Measurements from ENCODE around the gene ZFPL1.
A peak's percentile ranks its signal among the peaks of the same experiment; 100 is the strongest.

Gene ZFPL1

GRCh38 chr11:65077451-65077850 lies 6.6 kb upstream of the ZFPL1 start:
- H3K4me3 ChIP-seq (ENCODE audit: low read depth, low read length): no peak overlapping the region
- TF ChIP-seq CTCF (IDR thresholded peaks at IDR 0.05; ENCODE audit: low read depth, low read length): no peak
- no peak for DNase-seq (ENCODE audit: low read depth, low spot score)
- in situ Hi-C loops (cut with HindIII; ENCODE audit: low sequenced_read_pairs): no loop called here

DNA sequence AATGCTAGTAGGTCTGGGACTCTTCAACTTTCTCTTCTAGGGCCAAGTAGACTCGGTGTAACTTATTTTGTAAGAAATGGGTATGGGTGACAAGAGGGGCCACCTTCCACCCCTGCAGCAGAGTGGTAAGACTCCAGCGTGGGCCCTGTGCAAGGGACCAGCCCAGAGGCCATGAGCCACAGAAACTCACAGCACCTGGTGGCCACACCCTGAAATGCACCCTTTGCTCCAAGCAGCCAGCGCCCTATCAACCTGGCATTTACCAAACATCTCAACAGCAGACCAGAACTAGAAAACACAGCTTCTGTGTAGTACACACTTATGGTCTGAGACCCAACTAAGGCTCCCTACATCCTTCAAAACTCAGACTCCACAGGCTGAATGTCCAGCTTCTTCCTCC lies 5.9 kb upstream of the ZFPL1 start:
- in situ Hi-C loops (cut with HindIII; ENCODE audit: low sequenced_read_pairs): no loop called here
- peak; percentile 68 for TF ChIP-seq CTCF (IDR thresholded peaks at IDR 0.05; ENCODE audit: low read depth, low read length)
- no peak overlapping the region for H3K4me3 ChIP-seq (ENCODE audit: low read depth, low read length)
- peak; percentile 15 for DNase-seq (ENCODE audit: low read depth, low spot score)

DNA sequence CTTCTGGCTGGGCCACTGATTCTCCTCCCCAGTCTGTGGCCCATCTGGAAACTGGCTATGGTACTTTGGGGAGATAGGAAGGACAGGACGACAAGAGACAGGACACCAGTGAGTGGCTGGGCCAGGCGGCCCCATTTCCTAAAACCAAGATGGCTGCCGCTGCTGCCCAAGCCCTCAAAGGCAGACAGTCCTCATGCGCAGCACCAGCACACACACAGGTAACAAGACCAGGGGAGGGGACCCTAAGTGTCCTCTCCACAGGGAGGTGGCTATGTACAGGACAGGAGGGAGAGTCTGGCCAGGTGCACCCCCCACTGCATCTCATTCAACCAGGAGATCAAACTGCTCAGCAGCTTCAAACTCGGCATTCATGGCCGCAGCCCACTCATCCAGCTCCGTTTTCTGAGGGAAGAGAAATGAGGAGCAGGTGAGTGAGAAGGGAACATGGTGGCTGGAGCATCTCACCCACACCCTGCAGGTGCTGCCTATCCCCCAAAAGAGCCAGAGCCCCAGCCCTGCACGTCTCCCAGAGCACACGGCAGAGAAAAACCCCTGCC lies 5.2 kb upstream of the ZFPL1 start:
- no peak for TF ChIP-seq CTCF (IDR thresholded peaks at IDR 0.05; ENCODE audit: low read depth, low read length)
- DNase-seq (ENCODE audit: low read depth, low spot score): no peak
- H3K4me3 ChIP-seq (ENCODE audit: low read depth, low read length): no peak overlapping the region
- in situ Hi-C loops (cut with HindIII; ENCODE audit: low sequenced_read_pairs): no loop called here

- in situ Hi-C loops (cut with HindIII; ENCODE audit: low sequenced_read_pairs): no loop called here
- no peak for DNase-seq (ENCODE audit: low read depth, low spot score)
- TF ChIP-seq CTCF (IDR thresholded peaks at IDR 0.05; ENCODE audit: low read depth, low read length): no peak
- H3K4me3 ChIP-seq (ENCODE audit: low read depth, low read length): peak overlapping the region; percentile 81
Observed at GRCh38 chr11:65083134-65083833, 738 bp upstream of the ZFPL1 start.

DNA sequence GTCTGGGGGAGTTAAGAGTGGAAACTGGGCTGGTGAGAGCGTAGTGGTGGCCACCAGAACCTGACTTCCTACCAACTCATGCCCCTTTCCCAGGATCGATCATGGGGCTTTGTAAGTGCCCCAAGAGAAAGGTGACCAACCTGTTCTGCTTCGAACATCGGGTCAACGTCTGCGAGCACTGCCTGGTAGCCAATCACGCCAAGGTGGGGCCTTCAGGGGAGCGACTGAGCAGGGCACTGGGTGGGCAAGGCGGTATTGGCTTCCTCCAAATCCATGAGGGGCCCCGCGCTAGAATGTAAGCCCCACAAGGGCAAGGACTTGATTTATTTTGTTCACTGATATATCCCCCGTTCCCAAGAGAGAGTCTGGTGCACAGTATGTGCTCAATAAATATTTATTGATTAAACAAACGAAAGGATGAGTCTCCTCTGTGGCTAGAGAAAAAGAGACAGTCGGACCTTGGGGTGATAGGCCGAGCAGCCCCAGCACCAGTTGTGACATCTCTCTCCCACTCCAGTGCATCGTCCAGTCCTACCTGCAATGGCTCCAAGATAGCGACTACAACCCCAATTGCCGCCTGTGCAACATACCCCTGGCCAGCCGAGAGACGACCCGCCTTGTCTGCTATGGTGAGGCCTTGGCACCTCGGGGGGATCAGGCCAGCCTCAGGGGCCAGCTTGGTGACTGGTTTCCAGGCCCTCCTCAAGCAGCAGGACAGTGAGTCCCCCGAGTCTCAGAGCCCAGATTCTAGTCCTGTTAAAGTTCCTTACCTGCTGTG lies 765 bp downstream of the ZFPL1 start:
- DNase-seq (ENCODE audit: low read depth, low spot score): no peak
- in situ Hi-C loops (cut with HindIII; ENCODE audit: low sequenced_read_pairs): no loop called here
- H3K4me3 ChIP-seq (ENCODE audit: low read depth, low read length): peak overlapping the region; percentile 81
- no peak for TF ChIP-seq CTCF (IDR thresholded peaks at IDR 0.05; ENCODE audit: low read depth, low read length)

- TF ChIP-seq CTCF (IDR thresholded peaks at IDR 0.05; ENCODE audit: low read depth, low read length): no peak
- H3K4me3 ChIP-seq (ENCODE audit: low read depth, low read length): no peak overlapping the region
- in situ Hi-C loops (cut with HindIII; ENCODE audit: low sequenced_read_pairs): no loop called here
Observed at GRCh38 chr11:65085446-65085845, 1.4 kb downstream of the ZFPL1 start.

More at GRCh38 chr11:65085446-65085845, 1.4 kb downstream of the ZFPL1 start:
- DNase-seq (ENCODE audit: low read depth, low spot score): no peak
